Stimulated activated CD8-positive, alpha-beta memory T cell treated with anti-CD3 and anti-CD28 coated beads, Interleukin-7, amount 100 ng/mL, for 4 hours (primary cell): ENCODE results near the gene PLEKHJ1.
A peak's percentile ranks its signal among the peaks of the same experiment; 100 is the strongest.
"Not testable (repeated sequence)": the region's sequence is repeated elsewhere in the genome, so short reads cannot be mapped to it uniquely, and the experiment has no call there.

Experiments
- DNase-seq, 2 donors: peaks; one replicate each; pipeline ENCODE4 v3.0.0-alpha.2; 2020; ENCODE audit warnings: low read depth in 2 of 2

The PLEKHJ1 gene

GRCh38 chr19:2236314-2237050 lies at the start of gene PLEKHJ1, which contains the start of gene SF3A2:
Gene PLEKHJ1, minus strand, starts transcription at chr19:2236329. Its CDS starts 81 bp downstream, at chr19:2236248.
Gene SF3A2, plus strand, starts transcription at chr19:2236824. Its CDS starts 6,595 bp downstream, at chr19:2243419.
- DNase-seq, result peak; percentile 96 to 97

GRCh38 chr19:2283835-2284507 lies 47.8 kb upstream of the PLEKHJ1 start:
- DNase-seq, result no peak

- DNase-seq, result no peak
Measured at GRCh38 chr19:2282862-2283237, 46.7 kb upstream of the PLEKHJ1 start.

GRCh38 chr19:2282062-2282861 lies 46.1 kb upstream of the PLEKHJ1 start, which contains the start of gene PEAK3:
Gene PEAK3, minus strand, starts transcription at chr19:2282175. Its CDS starts 1,244 bp downstream, at chr19:2280931.
- DNase-seq, result peak in 1 of 2 donors; percentile 50

GRCh38 chr19:2281265-2282061 lies 45.3 kb upstream of the PLEKHJ1 start:
- DNase-seq, result not testable (repeated sequence)

- no peak for DNase-seq
Measured at GRCh38 chr19:2280633-2281264, 44.6 kb upstream of the PLEKHJ1 start.

GRCh38 chr19:2278459-2279158 lies 42.5 kb upstream of the PLEKHJ1 start:
- DNase-seq, result no peak

GRCh38 chr19:2277138-2277537 lies 41.0 kb upstream of the PLEKHJ1 start:
- no peak for DNase-seq

GRCh38 chr19:2276429-2276986 lies 40.4 kb upstream of the PLEKHJ1 start:
- DNase-seq, result no peak

- DNase-seq, result no peak
Measured at GRCh38 chr19:2275588-2276428, 39.7 kb upstream of the PLEKHJ1 start.

GRCh38 chr19:2274931-2275535 lies 38.9 kb upstream of the PLEKHJ1 start:
- no peak for DNase-seq

GRCh38 chr19:2274185-2274711 lies 38.1 kb upstream of the PLEKHJ1 start:
- DNase-seq, result no peak

- peak in 1 of 2 donors; percentile 59 for DNase-seq
Measured at GRCh38 chr19:2273356-2274184, 37.4 kb upstream of the PLEKHJ1 start.

- DNase-seq, result no peak
Measured at GRCh38 chr19:2271234-2272103, 35.3 kb upstream of the PLEKHJ1 start.

GRCh38 chr19:2270423-2271233 lies 34.5 kb upstream of the PLEKHJ1 start:
- DNase-seq, result peak; percentile 48 to 73

- DNase-seq, result no peak
Measured at GRCh38 chr19:2270157-2270422, 34.0 kb upstream of the PLEKHJ1 start.
